Ascending aorta (tissue), 2 donors: ENCODE measurements around the gene INTU. TPM values are rescaled to one million over a fixed set of nuclear protein-coding genes. Genes with fewer than 3 reads are reported as not detected.

Experiments used
- DNase-seq, 2 donors: peaks; one replicate each; pipeline ENCODE4 v3.0.0-alpha.2; 2019; ENCODE audit warnings: low spot score in 2 of 2
- H3K27ac ChIP-seq, 2 donors: fragments of 200-600 bp; sonication (generic); one replicate each; pipeline ENCODE4 v1.5.1; 2016 to 2017; ENCODE audit warnings: mild to moderate bottlenecking in 1 of 2
- H3K27me3 ChIP-seq: fragments of 200-600 bp; sonication (generic); one replicate; pipeline ENCODE4 v1.5.1; 2017
- H3K36me3 ChIP-seq, 2 donors: fragments of 200-600 bp; sonication (generic); one replicate each; pipeline ENCODE4 v1.5.1; 2016
- H3K4me1 ChIP-seq, 2 donors: fragments of 200-600 bp; sonication (generic); one replicate each; pipeline ENCODE4 v1.5.1; 2016 to 2017; ENCODE audit warnings: mild to moderate bottlenecking in 1 of 2
- H3K4me3 ChIP-seq, 2 donors: fragments of 200-600 bp; sonication (generic); one replicate each; pipeline ENCODE4 v1.5.1; 2016 to 2017; ENCODE audit warnings: mild to moderate bottlenecking in 1 of 2
- H3K9me3 ChIP-seq, 2 donors: fragments of 200-600 bp; sonication (generic); one replicate each; pipeline ENCODE4 v1.5.1; 2016
- CTCF ChIP-seq, 3 experiments: fragments of 200-600 bp in 2 of 3; fragments of 450-650 bp in 1 of 3; sonication (generic) in 2 of 3; IDR thresholded peaks; one replicate each; pipeline ENCODE4 v1.5.1; 2016 to 2019; ENCODE audit warnings: antibody characterized with exemption in 3 of 3, mild to moderate bottlenecking in 1 of 3, moderate library complexity in 1 of 3
- intact Hi-C: fragments of 100-400 bp; cut with DNase I; formaldehyde crosslinking; loops from one replicate; pipeline ENCODE4 v1.15.1; 2023
- total RNA-seq: library from RNA; depleted of rRNA; stranded (reverse); fragments of >200 nt; gene quantifications from one replicate; pipeline ENCODE4 v1.1.0, GENCODE V29; 2016

INTU gene
- total RNA-seq, 1 donor from 2014 or later = 3.1 TPM

GRCh38 chr4:127618427-127618826 is 14.3 kb upstream of the INTU start:
- Histone ChIP-seq H3K4me1 (peaks cover 0 to 3% of the 10 kb centered on the region in 2 donors), H3K9me3 (no peaks in the 10 kb centered on the region), H3K4me3 (no peak overlapping the region), H3K27ac (no peak overlapping the region), H3K36me3 (no peaks in the 10 kb centered on the region), H3K27me3 (no peaks in the 10 kb centered on the region)
- DNase-seq = no peak
- no peak for TF ChIP-seq CTCF (IDR thresholded peaks at IDR 0.05)
- intact Hi-C loops = no loop called here

- Histone ChIP-seq H3K9me3 (no peaks in the 10 kb centered on the region), H3K27me3 (no peaks in the 10 kb centered on the region), H3K36me3 (no peaks in the 10 kb centered on the region), H3K4me1 (peaks cover 0 to 3% of the 10 kb centered on the region in 2 donors), H3K27ac (peak overlapping the region; percentile 41 to 49), H3K4me3 (peak overlapping the region; percentile 60 to 75)
- DNase-seq = no peak
- intact Hi-C loops = no loop called here
- TF ChIP-seq CTCF (IDR thresholded peaks at IDR 0.05) = no peak
Observed at GRCh38 chr4:127622621-127622920, 10.2 kb upstream of the INTU start.

- intact Hi-C loops = no loop called here
- DNase-seq = peak in 1 of 2 donors; percentile 65
Observed at GRCh38 chr4:127622921-127623796, 9.6 kb upstream of the INTU start.

GRCh38 chr4:127623797-127624083 is 9.0 kb upstream of the INTU start:
- DNase-seq = no peak
- Histone ChIP-seq H3K27me3 (no peaks in the 10 kb centered on the region), H3K36me3 (no peaks in the 10 kb centered on the region), H3K9me3 (no peaks in the 10 kb centered on the region), H3K4me1 (peaks cover 0 to 3% of the 10 kb centered on the region in 2 donors), H3K4me3 (peak overlapping the region; percentile 60 to 75), H3K27ac (peak overlapping the region; percentile 41 to 49)
- no peak for TF ChIP-seq CTCF (IDR thresholded peaks at IDR 0.05)
- intact Hi-C loops = no loop called here

More at GRCh38 chr4:127622921-127623796, 9.6 kb upstream of the INTU start:
- Histone ChIP-seq H3K4me1 (peaks cover 0 to 3% of the 10 kb centered on the region in 2 donors), H3K27ac (peak overlapping the region; percentile 41 to 49), H3K4me3 (peak overlapping the region; percentile 60 to 75), H3K9me3 (no peaks in the 10 kb centered on the region), H3K36me3 (no peaks in the 10 kb centered on the region), H3K27me3 (no peaks in the 10 kb centered on the region)
- TF ChIP-seq CTCF (IDR thresholded peaks at IDR 0.05) = peak in 2 of 3 experiments; percentile 6 to 46

- no peak for DNase-seq
- Histone ChIP-seq H3K9me3 (no peaks in the 10 kb centered on the region), H3K36me3 (no peaks in the 10 kb centered on the region), H3K27ac (no peak overlapping the region), H3K4me3 (peak overlapping the region in 1 of 2 donors; percentile 75), H3K4me1 (peaks cover 0 to 3% of the 10 kb centered on the region in 2 donors), H3K27me3 (no peaks in the 10 kb centered on the region)
- TF ChIP-seq CTCF (IDR thresholded peaks at IDR 0.05) = no peak
- intact Hi-C loops = no loop called here
Observed at GRCh38 chr4:127624173-127624572, 8.6 kb upstream of the INTU start.
